ENCODE data around the gene RNF31. TPM values are rescaled to one million over a fixed set of nuclear protein-coding genes. Genes with fewer than 3 reads are reported as not detected.
A peak's percentile ranks its signal among the peaks of the same experiment; 100 is the strongest.

Gene RNF31
- total RNA-seq, 2 donors from 2014 or later = 85.8 to 98.3 TPM

DNA sequence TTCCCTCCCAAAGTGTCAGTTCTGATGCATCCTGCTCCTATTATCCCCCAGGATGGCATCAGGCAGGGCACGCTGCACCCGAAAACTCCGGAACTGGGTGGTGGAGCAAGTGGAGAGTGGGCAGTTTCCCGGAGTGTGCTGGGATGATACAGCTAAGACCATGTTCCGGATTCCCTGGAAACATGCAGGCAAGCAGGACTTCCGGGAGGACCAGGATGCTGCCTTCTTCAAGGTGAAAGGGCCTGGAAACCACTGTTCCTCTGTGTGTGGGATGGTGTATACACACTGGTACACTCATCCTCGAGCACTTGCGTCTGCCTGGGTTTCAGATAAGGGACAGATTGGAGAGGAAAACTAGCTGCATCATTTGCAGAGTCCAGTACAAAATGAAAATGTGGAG, 14.8 kb downstream of the RNF31 start:
- H3K9me3 ChIP-seq (ENCODE audit: control insufficient read depth, low read length, poor library complexity, severe bottlenecking) = no peaks in the 10 kb centered on the region
- Mint-ChIP-seq H3K4me3 (peak overlapping the region; percentile 99), H3K4me1 (peaks cover 34% of the 10 kb centered on the region), H3K36me3 (ENCODE audit: low read depth) (peaks cover 8% of the 10 kb centered on the region), H3K27ac (peak overlapping the region; percentile 98), H3K27me3 (no peaks in the 10 kb centered on the region)
- DNase-seq (no peak), ATAC-seq (no peak)

DNA sequence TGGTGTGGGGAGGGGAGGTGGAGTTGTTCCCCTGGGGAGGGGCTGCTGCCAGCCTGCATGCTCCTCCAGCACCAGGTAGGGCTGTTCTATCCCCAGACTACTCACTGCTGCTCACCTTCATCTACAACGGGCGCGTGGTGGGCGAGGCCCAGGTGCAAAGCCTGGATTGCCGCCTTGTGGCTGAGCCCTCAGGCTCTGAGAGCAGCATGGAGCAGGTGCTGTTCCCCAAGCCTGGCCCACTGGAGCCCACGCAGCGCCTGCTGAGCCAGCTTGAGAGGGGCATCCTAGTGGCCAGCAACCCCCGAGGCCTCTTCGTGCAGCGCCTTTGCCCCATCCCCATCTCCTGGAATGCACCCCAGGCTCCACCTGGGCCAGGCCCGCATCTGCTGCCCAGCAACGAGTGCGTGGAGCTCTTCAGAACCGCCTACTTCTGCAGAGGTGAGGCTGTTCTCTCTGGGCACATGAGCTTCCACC, 17.3 kb downstream of the RNF31 start:
- ATAC-seq (no peak), DNase-seq (no peak)
- Mint-ChIP-seq H3K4me1 (peaks cover 43% of the 10 kb centered on the region), H3K36me3 (ENCODE audit: low read depth) (peaks cover 18% of the 10 kb centered on the region), H3K27ac (peak overlapping the region; percentile 98), H3K27me3 (no peaks in the 10 kb centered on the region), H3K4me3 (peak overlapping the region; percentile 72)
- no peaks in the 10 kb centered on the region for H3K9me3 ChIP-seq (ENCODE audit: control insufficient read depth, low read length, poor library complexity, severe bottlenecking)

GRCh38 chr14:24165785-24166184, 18.5 kb downstream of the RNF31 start:
- no peaks in the 10 kb centered on the region for H3K27me3 Mint-ChIP-seq
- ATAC-seq (no peak), DNase-seq (no peak)
- no peak overlapping the region for H3K4me3 Mint-ChIP-seq
- H3K27ac Mint-ChIP-seq = no peak overlapping the region
- no peaks in the 10 kb centered on the region for H3K9me3 ChIP-seq (ENCODE audit: control insufficient read depth, low read length, poor library complexity, severe bottlenecking)
- H3K4me1 Mint-ChIP-seq = peaks cover 40% of the 10 kb centered on the region
- H3K36me3 Mint-ChIP-seq (ENCODE audit: low read depth) = peaks cover 18% of the 10 kb centered on the region

GRCh38 chr14:24167469-24168114, 20.3 kb downstream of the RNF31 start:
- Mint-ChIP-seq H3K27ac (no peak overlapping the region), H3K27me3 (no peaks in the 10 kb centered on the region), H3K4me1 (peaks cover 38% of the 10 kb centered on the region), H3K4me3 (no peak overlapping the region), H3K36me3 (ENCODE audit: low read depth) (peaks cover 16% of the 10 kb centered on the region)
- no peaks in the 10 kb centered on the region for H3K9me3 ChIP-seq (ENCODE audit: control insufficient read depth, low read length, poor library complexity, severe bottlenecking)
- DNase-seq (no peak), ATAC-seq (no peak)

- Mint-ChIP-seq H3K27me3 (no peaks in the 10 kb centered on the region), H3K4me1 (peaks cover 25% of the 10 kb centered on the region), H3K4me3 (peak within 1 kb of the TSS; percentile 89), H3K36me3 (ENCODE audit: low read depth) (peaks cover 10% of the 10 kb centered on the region), H3K27ac (peak within 1 kb of the TSS; percentile 90)
- no peaks in the 10 kb centered on the region for H3K9me3 ChIP-seq (ENCODE audit: control insufficient read depth, low read length, poor library complexity, severe bottlenecking)
- peak; percentile 33 to 61 (median 48) for DNase-seq
- ATAC-seq = peak; percentile 82
Measured at GRCh38 chr14:24171422-24172260, 24.3 kb downstream of the RNF31 start, which contains the start of gene REC8. Gene REC8, plus strand, starts transcription at chr14:24172080. Its CDS starts 473 bp downstream, at chr14:24172553.

GRCh38 chr14:24172261-24172860, 25.1 kb downstream of the RNF31 start:
- DNase-seq (no peak), ATAC-seq (no peak)
- Mint-ChIP-seq H3K27ac (peak overlapping the region; percentile 90), H3K27me3 (no peaks in the 10 kb centered on the region), H3K4me3 (peak overlapping the region; percentile 89), H3K36me3 (ENCODE audit: low read depth) (peaks cover 10% of the 10 kb centered on the region), H3K4me1 (peaks cover 23% of the 10 kb centered on the region)
- no peaks in the 10 kb centered on the region for H3K9me3 ChIP-seq (ENCODE audit: control insufficient read depth, low read length, poor library complexity, severe bottlenecking)

GRCh38 chr14:24172871-24173281, 25.6 kb downstream of the RNF31 start:
- H3K36me3 Mint-ChIP-seq (ENCODE audit: low read depth) = peaks cover 6% of the 10 kb centered on the region
- peak overlapping the region; percentile 79 for H3K4me3 Mint-ChIP-seq
- ATAC-seq (no peak), DNase-seq (no peak)
- peaks cover 20% of the 10 kb centered on the region for H3K4me1 Mint-ChIP-seq
- H3K9me3 ChIP-seq (ENCODE audit: control insufficient read depth, low read length, poor library complexity, severe bottlenecking) = no peaks in the 10 kb centered on the region
- H3K27me3 Mint-ChIP-seq = no peaks in the 10 kb centered on the region
- H3K27ac Mint-ChIP-seq = peak overlapping the region; percentile 65

GRCh38 chr14:24176599-24176998, 29.3 kb downstream of the RNF31 start:
- no peak for ATAC-seq

GRCh38 chr14:24177041-24177825, 29.9 kb downstream of the RNF31 start:
- Mint-ChIP-seq H3K4me3 (no peak overlapping the region), H3K27me3 (no peaks in the 10 kb centered on the region), H3K4me1 (peaks cover 7% of the 10 kb centered on the region), H3K27ac (peak overlapping the region; percentile 56), H3K36me3 (ENCODE audit: low read depth) (peaks cover 2% of the 10 kb centered on the region)
- ATAC-seq (no peak), DNase-seq (no peak)
- H3K9me3 ChIP-seq (ENCODE audit: control insufficient read depth, low read length, poor library complexity, severe bottlenecking) = no peaks in the 10 kb centered on the region

More at GRCh38 chr14:24176599-24176998, 29.3 kb downstream of the RNF31 start:
- peaks cover 11% of the 10 kb centered on the region for H3K4me1 Mint-ChIP-seq
- peak overlapping the region; percentile 56 for H3K27ac Mint-ChIP-seq
- H3K27me3 Mint-ChIP-seq = no peaks in the 10 kb centered on the region
- no peak for DNase-seq
- H3K4me3 Mint-ChIP-seq = no peak overlapping the region
- no peaks in the 10 kb centered on the region for H3K9me3 ChIP-seq (ENCODE audit: control insufficient read depth, low read length, poor library complexity, severe bottlenecking)
- H3K36me3 Mint-ChIP-seq (ENCODE audit: low read depth) = no peaks in the 10 kb centered on the region

DNA sequence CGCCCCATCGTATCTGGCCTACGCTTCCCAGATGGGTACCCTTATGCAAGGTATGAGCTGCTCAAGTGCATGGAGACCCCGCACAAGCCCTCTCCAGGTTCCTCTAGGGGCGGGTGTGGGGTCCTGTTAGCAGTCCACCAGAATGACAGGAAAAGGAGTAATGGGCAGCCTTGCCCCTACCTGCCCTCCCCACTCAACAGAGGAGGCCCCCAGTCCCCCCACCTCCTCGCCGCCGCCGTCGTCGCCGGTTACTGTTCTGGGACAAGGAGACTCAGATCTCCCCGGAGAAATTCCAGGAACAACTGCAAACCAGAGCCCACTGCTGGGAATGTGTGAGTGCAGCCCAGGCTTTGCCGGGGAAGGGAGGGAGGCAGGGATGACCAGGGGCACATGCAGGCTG, 30.6 kb downstream of the RNF31 start:
- H3K4me1 Mint-ChIP-seq = peaks cover 11% of the 10 kb centered on the region

GRCh38 chr14:24178399-24179178, 31.3 kb downstream of the RNF31 start:
- Mint-ChIP-seq H3K4me3 (no peak overlapping the region), H3K36me3 (ENCODE audit: low read depth) (peaks cover 2% of the 10 kb centered on the region), H3K27ac (peak overlapping the region; percentile 47)

More for the DNA sequence above, 30.6 kb downstream of the RNF31 start:
- ATAC-seq (no peak), DNase-seq (no peak)
- H3K27me3 Mint-ChIP-seq = no peaks in the 10 kb centered on the region
- no peak overlapping the region for H3K4me3 Mint-ChIP-seq
- no peaks in the 10 kb centered on the region for H3K9me3 ChIP-seq (ENCODE audit: control insufficient read depth, low read length, poor library complexity, severe bottlenecking)
- H3K36me3 Mint-ChIP-seq (ENCODE audit: low read depth) = peaks cover 2% of the 10 kb centered on the region
- H3K27ac Mint-ChIP-seq = no peak overlapping the region

More at GRCh38 chr14:24178399-24179178, 31.3 kb downstream of the RNF31 start:
- no peaks in the 10 kb centered on the region for H3K27me3 Mint-ChIP-seq
- ATAC-seq (no peak), DNase-seq (no peak)
- peaks cover 15% of the 10 kb centered on the region for H3K4me1 Mint-ChIP-seq
- no peaks in the 10 kb centered on the region for H3K9me3 ChIP-seq (ENCODE audit: control insufficient read depth, low read length, poor library complexity, severe bottlenecking)

All from T-helper 17 cell (primary cell).